Measurements from ENCODE around the gene THSD4. TPM values are rescaled to one million over a fixed set of nuclear protein-coding genes. Genes with fewer than 3 reads are reported as not detected.

THSD4 gene
- total and polyA plus RNA-seq, 2 of the 4 experiments (the other 2 are of a cell fraction) = 25.5 to 31.1 TPM

DNA sequence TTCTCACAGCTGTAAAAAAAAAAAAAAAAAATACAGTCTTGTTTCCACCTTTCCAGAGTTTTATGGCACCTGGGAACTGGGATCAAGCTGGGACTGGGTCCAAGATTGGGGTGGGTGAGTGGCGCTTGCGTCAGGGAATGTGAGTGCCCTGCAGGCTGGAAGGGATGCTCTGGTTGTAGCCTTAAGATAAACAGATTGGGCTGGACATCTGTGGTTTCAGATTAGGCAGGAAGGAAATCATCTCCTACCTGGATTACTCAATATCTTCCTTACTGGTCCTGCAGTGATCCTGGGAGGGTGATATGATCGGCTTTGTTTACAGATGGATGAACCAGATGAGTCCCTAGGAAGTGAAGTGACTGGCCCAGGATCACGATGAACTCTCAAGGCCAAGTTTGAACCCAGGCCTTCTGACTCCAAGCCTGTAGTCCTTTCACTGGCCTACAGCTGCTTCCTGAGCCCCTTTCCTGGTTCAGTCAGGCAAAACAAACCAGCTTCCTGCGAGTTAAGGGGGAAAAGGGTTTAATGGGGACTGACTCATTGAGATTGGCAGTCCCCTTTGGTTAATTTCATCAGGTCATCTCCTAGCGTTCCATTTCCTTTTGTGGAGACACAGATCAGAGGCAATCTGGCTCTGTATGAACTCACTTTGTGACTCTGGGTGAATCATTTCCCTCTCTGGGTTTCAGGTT is 179.8 kb downstream of the THSD4 start:
- H3K36me3 ChIP-seq (ENCODE audit: control insufficient read depth, insufficient read depth, low read length) = no peaks in the 10 kb centered on the region; the same call in 1 of the 2 replicates
- H3K56ac ChIP-seq (ENCODE audit: extremely low read depth, insufficient read depth, low read length) = peak overlapping the region; percentile 98
- peak overlapping the region; percentile 72; the same call in 1 of the 2 replicates for H3K4me2 ChIP-seq (ENCODE audit: low read depth, low read length)
- peak overlapping the region; percentile 98 for H3K27ac ChIP-seq (ENCODE audit: insufficient read depth, low read length)
- peak overlapping the region; percentile 99 for H3K18ac ChIP-seq (ENCODE audit: low read depth, low read length)
- no peaks in the 10 kb centered on the region for H3K27me3 ChIP-seq (ENCODE audit: control insufficient read depth, insufficient read depth, low read length)
- H2BK20ac ChIP-seq (ENCODE audit: low read depth, low read length) = peak overlapping the region; percentile 95
- H3K14ac ChIP-seq (replicated peaks; ENCODE audit: low read depth, low read length) = peak overlapping the region; percentile 97
- H2BK15ac ChIP-seq (ENCODE audit: low read depth, low read length) = peak overlapping the region; percentile 77; the same call in 2 of the 3 replicates
- H2AK5ac ChIP-seq (ENCODE audit: low read depth, low read length) = peak overlapping the region; percentile 97
- ChIA-PET CTCF (interaction anchor here (0.7 to 1.3 kb wide), 3 partner anchors 11 to 186 kb away, joined by 3 to 4 read pairs (median 4); no protein-coding TSS in a partner anchor), POLR2A (ENCODE audit: unreplicated experiment) (interaction anchor here (0.6 kb wide), 3 partner anchors 29 to 214 kb away, joined by 3 to 5 read pairs (median 3); no protein-coding TSS in a partner anchor)
- H3K4ac ChIP-seq (ENCODE audit: low read depth, low read length) = peak overlapping the region; percentile 99
- H4K91ac ChIP-seq (ENCODE audit: insufficient read depth, low read depth, low read length) = peak overlapping the region; percentile 98
- H4K5ac ChIP-seq (ENCODE audit: low read depth, low read length) = peak overlapping the region; percentile 98
- H4K20me1 ChIP-seq (ENCODE audit: insufficient read depth, low read length) = no peaks in the 10 kb centered on the region
- in situ Hi-C loops (cut with MboI; ENCODE audit: low sequenced_read_pairs) = no loop called here
- intact Hi-C loops (cut with micrococcal nuclease) = loop anchor here (1.0 to 2.0 kb wide), 2 partner anchors 28 to 321 kb away; no protein-coding TSS in a partner anchor
- TF ChIP-seq CEBPB (IDR thresholded peaks at IDR 0.05; ENCODE audit: low read depth, low read length) (peak; percentile 71), SMC3 (IDR thresholded peaks at IDR 0.05; ENCODE audit: low read depth, low read length) (no peak), MAZ (IDR thresholded peaks at IDR 0.05; ENCODE audit: borderline replicate concordance, low read depth, low read length) (no peak), MXI1 (IDR thresholded peaks at IDR 0.05; ENCODE audit: borderline replicate concordance, low read depth, low read length) (no peak), RFX5 (IDR thresholded peaks at IDR 0.05; ENCODE audit: low read depth, low read length) (no peak), FOS (IDR thresholded peaks at IDR 0.05; ENCODE audit: low read depth, low read length) (peak; percentile 93), POLR2A (IDR thresholded peaks at IDR 0.05; ENCODE audit: low read depth, low read length) (no peak), MAFK (IDR thresholded peaks at IDR 0.05; ENCODE audit: low read depth, low read length) (no peak), NFE2L2 (IDR thresholded peaks at IDR 0.05; ENCODE audit: low read depth, low read length) (peak; percentile 39; the same call in 1 of the 2 replicates), BHLHE40 (IDR thresholded peaks at IDR 0.05; ENCODE audit: low read depth, low read length) (no peak)
- TF ChIP-seq, protein P1, sequence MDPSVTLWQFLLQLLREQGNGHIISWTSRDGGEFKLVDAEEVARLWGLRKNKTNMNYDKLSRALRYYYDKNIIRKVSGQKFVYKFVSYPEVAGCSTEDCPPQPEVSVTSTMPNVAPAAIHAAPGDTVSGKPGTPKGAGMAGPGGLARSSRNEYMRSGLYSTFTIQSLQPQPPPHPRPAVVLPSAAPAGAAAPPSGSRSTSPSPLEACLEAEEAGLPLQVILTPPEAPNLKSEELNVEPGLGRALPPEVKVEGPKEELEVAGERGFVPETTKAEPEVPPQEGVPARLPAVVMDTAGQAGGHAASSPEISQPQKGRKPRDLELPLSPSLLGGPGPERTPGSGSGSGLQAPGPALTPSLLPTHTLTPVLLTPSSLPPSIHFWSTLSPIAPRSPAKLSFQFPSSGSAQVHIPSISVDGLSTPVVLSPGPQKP (IDR thresholded peaks at IDR 0.05; ENCODE audit: borderline replicate concordance, low read depth, low read length) = no peak
- WGBS, 2 experiments (ENCODE audit: extremely low coverage in 2 of 2, insufficient read length in 1 of 2) = no CpG with 5 or more reads among the region's 6 CpGs
- H2BK120ac ChIP-seq (ENCODE audit: low read depth, low read length) = peak overlapping the region; percentile 99
- DNase-seq = peak; percentile 100
- TSS peak; percentile 86 for BruUV-seq (replicated peaks)
- peak; percentile 77 for ATAC-seq (ENCODE audit: low read depth)
- peak overlapping the region; percentile 65 for H3K9ac ChIP-seq (ENCODE audit: low read depth, low read length)
- no peak overlapping the region for H3K4me3 ChIP-seq (ENCODE audit: insufficient read depth, low read depth, low read length)
- H2BK5ac ChIP-seq (ENCODE audit: low read depth, low read length, poor library complexity, severe bottlenecking) = peak overlapping the region; percentile 100
- H3K9me1 ChIP-seq (ENCODE audit: insufficient read depth, low read length) = peaks cover 15% of the 10 kb centered on the region
- peaks cover 16 to 50% of the 10 kb centered on the region in 2 experiments for H3K79me1 ChIP-seq (ENCODE audit: low read depth in 1 of 2, low read length in 2 of 2)
- H3K23ac ChIP-seq (ENCODE audit: low read depth, low read length) = peak overlapping the region; percentile 99
- dilution Hi-C loops (cut with HindIII; ENCODE audit: low sequenced_read_pairs, unreplicated experiment) = no loop called here
- peak overlapping the region; percentile 94 for H2AK9ac ChIP-seq (replicated peaks; ENCODE audit: low read depth, low read length, poor library complexity)
- H4K8ac ChIP-seq (ENCODE audit: low read depth in 2 of 2, low read length in 2 of 2) = peak overlapping the region; percentile 79 to 97
- peak overlapping the region; percentile 59 for H2AFZ ChIP-seq (replicated peaks; ENCODE audit: low read length, poor library complexity)
- peaks cover 28% of the 10 kb centered on the region for H3K4me1 ChIP-seq (ENCODE audit: control insufficient read depth, insufficient read depth, low read length)
- H3K9me3 ChIP-seq (ENCODE audit: control insufficient read depth, insufficient read depth, low read length) = peaks cover 2% of the 10 kb centered on the region; the same call in 1 of the 2 replicates

Measured in IMR-90 (cell line).